Kidney epithelial cell (primary cell): ENCODE measurements around the gene CSF2RB. TPM values are rescaled to one million over a fixed set of nuclear protein-coding genes. Genes with fewer than 3 reads are reported as not detected.

Source experiments
- DNase-seq: peaks from one replicate; pipeline ENCODE4 v3.0.0-alpha.2; 2010; ENCODE audit warnings: low read depth
- H3K27me3 ChIP-seq: 2 replicates; pipeline ENCODE4 v1.6.0; 2011; ENCODE audit warnings: low read length; ENCODE audit not compliant: control insufficient read depth, insufficient read depth
- H3K36me3 ChIP-seq: 2 replicates; pipeline ENCODE4 v1.5.1; 2011; ENCODE audit warnings: low read length; ENCODE audit not compliant: control insufficient read depth, insufficient read depth
- H3K4me3 ChIP-seq: 2 replicates; pipeline ENCODE4 v1.5.1; 2011; ENCODE audit warnings: low read depth, mild to moderate bottlenecking, control low read depth, low read length
- CTCF ChIP-seq: IDR thresholded peaks from 2 replicates; pipeline ENCODE4 v1.5.1; 2011; ENCODE audit warnings: mild to moderate bottlenecking, moderate library complexity, low read length, control low read depth, inconsistent platforms; ENCODE audit not compliant: insufficient read depth, poor library complexity, severe bottlenecking
- total RNA-seq: library from RNA; depleted of rRNA; stranded (reverse); fragments of >200 nt; gene quantifications from 2 replicates; pipeline ENCODE4 v1.2.3, GENCODE V29; 2015

CSF2RB gene
- total RNA-seq, 1 donor from 2014 or later: 1.1 TPM

GRCh38 chr22:36900880-36901279 is 12.5 kb upstream of the CSF2RB start:
- TF ChIP-seq CTCF: no peak
- no peak for DNase-seq
- H3K36me3 ChIP-seq: no peaks in the 10 kb centered on the region
- no peak overlapping the region for H3K4me3 ChIP-seq
- no peaks in the 10 kb centered on the region for H3K27me3 ChIP-seq

- DNase-seq: no peak
- TF ChIP-seq CTCF: no peak
Measured at GRCh38 chr22:36901411-36902142, 11.9 kb upstream of the CSF2RB start.

GRCh38 chr22:36902143-36902926 is 11.1 kb upstream of the CSF2RB start:
- TF ChIP-seq CTCF: no peak
- no peak for DNase-seq

More at GRCh38 chr22:36901411-36902142, 11.9 kb upstream of the CSF2RB start:
- Histone ChIP-seq H3K27me3 (no peaks in the 10 kb centered on the region), H3K36me3 (no peaks in the 10 kb centered on the region), H3K4me3 (no peak overlapping the region)

GRCh38 chr22:36904260-36904880 is 9.1 kb upstream of the CSF2RB start:
- TF ChIP-seq CTCF: no peak
- Histone ChIP-seq H3K27me3 (no peaks in the 10 kb centered on the region), H3K36me3 (no peaks in the 10 kb centered on the region), H3K4me3 (no peak overlapping the region)
- DNase-seq: no peak

More at GRCh38 chr22:36902143-36902926, 11.1 kb upstream of the CSF2RB start:
- H3K4me3 ChIP-seq: no peak overlapping the region
- H3K27me3 ChIP-seq: no peaks in the 10 kb centered on the region
- H3K36me3 ChIP-seq: no peaks in the 10 kb centered on the region

GRCh38 chr22:36907253-36908195 is 5.9 kb upstream of the CSF2RB start:
- Histone ChIP-seq H3K4me3 (no peak overlapping the region), H3K27me3 (no peaks in the 10 kb centered on the region), H3K36me3 (no peaks in the 10 kb centered on the region)
- DNase-seq: no peak
- TF ChIP-seq CTCF: no peak
